ENCODE measurements around the gene SUGCT. TPM values are rescaled to one million over a fixed set of nuclear protein-coding genes. Genes with fewer than 3 reads are reported as not detected.
A peak's percentile ranks its signal among the peaks of the same experiment; 100 is the strongest.

SUGCT gene
- total and polyA plus RNA-seq, 2 of the 13 experiments (the other 11 are each of a cell fraction or from before 2014, with no cell fraction given): 10.1 to 22.2 TPM

- TF ChIP-seq ZNF770 (CRISPR knock-in tag; IDR thresholded peaks at IDR 0.05) (peak; percentile 4; the same call in 1 of the 2 replicates), KLF6 (CRISPR knock-in tag; IDR thresholded peaks at IDR 0.05) (no peak; the same call in 1 of the 2 replicates), PCBP2 (optimal IDR thresholded peaks at IDR 0.05; ENCODE audit: low read depth, low read length, poor library complexity, severe bottlenecking) (no peak), CBX1 (IDR thresholded peaks at IDR 0.05; ENCODE audit: low read depth) (peak; percentile 87), NKX3-1 (CRISPR knock-in tag; IDR thresholded peaks at IDR 0.05) (peak; percentile 89), FOXM1 (CRISPR knock-in tag; IDR thresholded peaks at IDR 0.05) (no peak), MNT (IDR thresholded peaks at IDR 0.05) (peak; percentile 6; the same call in 1 of the 2 replicates), FOXA3 (CRISPR knock-in tag; IDR thresholded peaks at IDR 0.05) (peak; percentile 50; the same call in 1 of the 2 replicates), ZNF335 (CRISPR knock-in tag; IDR thresholded peaks at IDR 0.05) (peak; percentile 34; the same call in 1 of the 2 replicates), BRD4 (CRISPR knock-in tag; IDR thresholded peaks at IDR 0.05) (0 out of 2 replicates have a peak, but pooled peaks have one; percentile 29), KLF15 (CRISPR knock-in tag; IDR thresholded peaks at IDR 0.05; ENCODE audit: borderline replicate concordance) (no peak; the same call in none of the 2 replicates), ZNF234 (CRISPR knock-in tag; conservative IDR thresholded peaks at IDR 0.05) (peak; percentile 55; the same call in 1 of the 2 replicates), HMG20A (CRISPR knock-in tag; IDR thresholded peaks at IDR 0.05; ENCODE audit: borderline replicate concordance) (no peak), ELF1 (CRISPR knock-in tag; IDR thresholded peaks at IDR 0.05) (0 out of 2 replicates have a peak, but pooled peaks have one; percentile 53), ZNF124 (CRISPR knock-in tag; IDR thresholded peaks at IDR 0.05) (peak; percentile 82; the same call in 1 of the 2 replicates), MTA1 (CRISPR knock-in tag; IDR thresholded peaks at IDR 0.05; ENCODE audit: borderline replicate concordance) (peak; percentile 31; the same call in 1 of the 2 replicates), POLR2G (IDR thresholded peaks at IDR 0.05; ENCODE audit: low read depth, low read length) (peak; percentile 88), ZNF646 (CRISPR knock-in tag; IDR thresholded peaks at IDR 0.05) (no peak), ZNF614 (CRISPR knock-in tag; IDR thresholded peaks at IDR 0.05; ENCODE audit: borderline replicate concordance) (peak; percentile 19; the same call in 1 of the 2 replicates), ZNF841 (CRISPR knock-in tag; IDR thresholded peaks at IDR 0.05; ENCODE audit: borderline replicate concordance) (peak; percentile 19)
Observed at GRCh38 chr7:40134428-40135316, at the start of gene SUGCT, which contains the start of gene MPLKIP (continued).
